ENCODE measurements around the gene KIFBP.
A peak's percentile ranks its signal among the peaks of the same experiment; 100 is the strongest.

GRCh38 chr10:68955832-68956532 lies 32.6 kb upstream of the KIFBP start, which contains the start of gene DDX21:
- TF ChIP-seq CTCF (conservative IDR thresholded peaks at IDR 0.05; ENCODE audit: low read depth, low read length) (peak; percentile 88), EZH2 (IDR thresholded peaks at IDR 0.05; ENCODE audit: low read length, unreplicated experiment) (no peak), EZH2phosphoT487 (IDR thresholded peaks at IDR 0.05; ENCODE audit: borderline replicate concordance, low read length) (no peak)

Data from PC-3 (cell line).